Stimulated activated effector memory CD8-positive, alpha-beta T cell treated with anti-CD3 and anti-CD28 coated beads, Interleukin-12 subunit alpha, Interleukin-12 subunit beta, amount 100 ng/mL, for 72 hours (primary cell): ENCODE measurements around the gene STPG4.
A peak's percentile ranks its signal among the peaks of the same experiment; 100 is the strongest.

Experiments
- ATAC-seq: fragments of 150-1000 bp; cut with Tn5 transposase; 2 replicates; pipeline ENCODE4 v1.10.0; 2021
- DNase-seq, 2 donors: peaks; one replicate each; pipeline ENCODE4 v3.0.0; 2021 to 2022; ENCODE audit warnings: low spot score in 2 of 2
- H3K27ac Mint-ChIP-seq: one replicate; pipeline ENCODE4 v1.8.0; 2022; ENCODE audit warnings: mild to moderate bottlenecking, mixed read lengths
- H3K36me3 Mint-ChIP-seq: one replicate; pipeline ENCODE4 v1.8.0; 2022; ENCODE audit warnings: mild to moderate bottlenecking, mixed read lengths
- H3K4me1 Mint-ChIP-seq: one replicate; pipeline ENCODE4 v1.8.0; 2022; ENCODE audit warnings: mixed read lengths
- H3K4me3 Mint-ChIP-seq: one replicate; pipeline ENCODE4 v1.8.0; 2022; ENCODE audit warnings: mild to moderate bottlenecking, mixed read lengths
- H3K9me3 Mint-ChIP-seq: one replicate; pipeline ENCODE4 v1.8.0; 2022; ENCODE audit warnings: mixed read lengths

Gene STPG4

GRCh38 chr2:47076586-47077441 is 78.3 kb downstream of the STPG4 start:
- H3K27ac Mint-ChIP-seq: peak overlapping the region; percentile 93
- H3K4me1 Mint-ChIP-seq: peaks cover 28% of the 10 kb centered on the region
- H3K9me3 Mint-ChIP-seq: no peaks in the 10 kb centered on the region
- DNase-seq: no peak
- no peak for ATAC-seq
- no peak overlapping the region for H3K4me3 Mint-ChIP-seq
- H3K36me3 Mint-ChIP-seq: peaks cover 39% of the 10 kb centered on the region

- Mint-ChIP-seq H3K4me3 (no peak overlapping the region), H3K4me1 (peaks cover 35% of the 10 kb centered on the region), H3K36me3 (peaks cover 46% of the 10 kb centered on the region), H3K9me3 (no peaks in the 10 kb centered on the region), H3K27ac (peak overlapping the region; percentile 93)
- ATAC-seq (no peak), DNase-seq (no peak)
Measured at GRCh38 chr2:47076126-47076506, 79.0 kb downstream of the STPG4 start.

GRCh38 chr2:47075361-47076125 is 79.6 kb downstream of the STPG4 start:
- H3K36me3 Mint-ChIP-seq: peaks cover 45% of the 10 kb centered on the region
- H3K27ac Mint-ChIP-seq: peak overlapping the region; percentile 93
- H3K4me1 Mint-ChIP-seq: peaks cover 37% of the 10 kb centered on the region
- no peak overlapping the region for H3K4me3 Mint-ChIP-seq
- ATAC-seq: no peak
- H3K9me3 Mint-ChIP-seq: no peaks in the 10 kb centered on the region
- no peak for DNase-seq

- no peak for DNase-seq
- no peak for ATAC-seq
- H3K4me3 Mint-ChIP-seq: no peak overlapping the region
Measured at GRCh38 chr2:47074691-47075090, 80.4 kb downstream of the STPG4 start.

GRCh38 chr2:47073641-47074040 is 81.5 kb downstream of the STPG4 start:
- Mint-ChIP-seq H3K36me3 (peaks cover 52% of the 10 kb centered on the region), H3K4me3 (no peak overlapping the region), H3K27ac (peak overlapping the region; percentile 85), H3K9me3 (no peaks in the 10 kb centered on the region), H3K4me1 (peaks cover 44% of the 10 kb centered on the region)
- ATAC-seq: no peak
- DNase-seq: no peak

More at GRCh38 chr2:47074691-47075090, 80.4 kb downstream of the STPG4 start:
- Mint-ChIP-seq H3K4me1 (peaks cover 40% of the 10 kb centered on the region), H3K27ac (peak overlapping the region; percentile 69), H3K36me3 (peaks cover 45% of the 10 kb centered on the region), H3K9me3 (no peaks in the 10 kb centered on the region)

- Mint-ChIP-seq H3K36me3 (peaks cover 52% of the 10 kb centered on the region), H3K4me1 (peaks cover 48% of the 10 kb centered on the region), H3K9me3 (no peaks in the 10 kb centered on the region), H3K27ac (peak overlapping the region; percentile 85), H3K4me3 (no peak overlapping the region)
- DNase-seq: no peak
- ATAC-seq: no peak
Measured at GRCh38 chr2:47073217-47073616, 81.9 kb downstream of the STPG4 start.

- Mint-ChIP-seq H3K27ac (peak overlapping the region; percentile 85), H3K36me3 (peaks cover 49% of the 10 kb centered on the region), H3K4me1 (peaks cover 52% of the 10 kb centered on the region), H3K4me3 (no peak overlapping the region), H3K9me3 (no peaks in the 10 kb centered on the region)
- no peak for DNase-seq
- ATAC-seq: no peak
Measured at GRCh38 chr2:47072728-47073191, 82.3 kb downstream of the STPG4 start.

GRCh38 chr2:47072018-47072691 is 83.0 kb downstream of the STPG4 start:
- Mint-ChIP-seq H3K27ac (peak overlapping the region; percentile 85), H3K36me3 (peaks cover 49% of the 10 kb centered on the region), H3K4me1 (peaks cover 58% of the 10 kb centered on the region), H3K4me3 (peak overlapping the region; percentile 48), H3K9me3 (no peaks in the 10 kb centered on the region)
- ATAC-seq (no peak), DNase-seq (no peak)

- ATAC-seq (peak; percentile 74), DNase-seq (peak; percentile 18 to 61)
- Mint-ChIP-seq H3K4me3 (peak overlapping the region; percentile 48), H3K36me3 (peaks cover 49% of the 10 kb centered on the region), H3K27ac (peak overlapping the region; percentile 85), H3K4me1 (peaks cover 62% of the 10 kb centered on the region), H3K9me3 (no peaks in the 10 kb centered on the region)
Measured at GRCh38 chr2:47070920-47071824, 83.9 kb downstream of the STPG4 start.

- H3K9me3 Mint-ChIP-seq: no peaks in the 10 kb centered on the region
- ATAC-seq: no peak
- peaks cover 44% of the 10 kb centered on the region for H3K36me3 Mint-ChIP-seq
- no peak for DNase-seq
- H3K4me3 Mint-ChIP-seq: peak overlapping the region; percentile 48
- H3K4me1 Mint-ChIP-seq: peaks cover 62% of the 10 kb centered on the region
- H3K27ac Mint-ChIP-seq: peak overlapping the region; percentile 85
Measured at GRCh38 chr2:47070155-47070919, 84.8 kb downstream of the STPG4 start.

GRCh38 chr2:47069628-47070154 is 85.4 kb downstream of the STPG4 start:
- ATAC-seq (no peak), DNase-seq (no peak)
- Mint-ChIP-seq H3K27ac (no peak overlapping the region), H3K4me1 (peaks cover 62% of the 10 kb centered on the region), H3K4me3 (no peak overlapping the region), H3K36me3 (peaks cover 49% of the 10 kb centered on the region), H3K9me3 (no peaks in the 10 kb centered on the region)

- peaks cover 52% of the 10 kb centered on the region for H3K36me3 Mint-ChIP-seq
- peak overlapping the region; percentile 23 for H3K27ac Mint-ChIP-seq
- peaks cover 62% of the 10 kb centered on the region for H3K4me1 Mint-ChIP-seq
- no peaks in the 10 kb centered on the region for H3K9me3 Mint-ChIP-seq
- DNase-seq (no peak), ATAC-seq (no peak)
- H3K4me3 Mint-ChIP-seq: no peak overlapping the region
Measured at GRCh38 chr2:47068981-47069627, 86.0 kb downstream of the STPG4 start.

GRCh38 chr2:47067788-47068407 is 87.2 kb downstream of the STPG4 start:
- no peak for DNase-seq
- no peak for ATAC-seq
- H3K36me3 Mint-ChIP-seq: peaks cover 47% of the 10 kb centered on the region
- H3K27ac Mint-ChIP-seq: peak overlapping the region; percentile 23
- no peak overlapping the region for H3K4me3 Mint-ChIP-seq
- no peaks in the 10 kb centered on the region for H3K9me3 Mint-ChIP-seq
- H3K4me1 Mint-ChIP-seq: peaks cover 58% of the 10 kb centered on the region
